Choroid plexus epithelial cell (primary cell): ENCODE measurements around the gene KRTAP5-5.

Source experiments
- DNase-seq: peaks from one replicate; pipeline ENCODE4 v3.0.0-alpha.2; 2010; ENCODE audit warnings: low read depth
- H3K4me3 ChIP-seq: 2 replicates; pipeline ENCODE4 v1.5.1; 2011; ENCODE audit warnings: low read depth, mild to moderate bottlenecking, control low read depth, low read length, moderate library complexity
- CTCF ChIP-seq: conservative IDR thresholded peaks from 2 replicates; pipeline ENCODE4 v1.5.1; 2011; ENCODE audit warnings: low read depth, mild to moderate bottlenecking, control low read depth, inconsistent platforms, low read length, moderate library complexity

KRTAP5-5 gene

GRCh38 chr11:1619449-1619848, 10.1 kb upstream of the KRTAP5-5 start:
- H3K4me3 ChIP-seq = no peak overlapping the region
- no peak for DNase-seq
- TF ChIP-seq CTCF = no peak

- TF ChIP-seq CTCF = no peak
- no peak for DNase-seq
Observed at GRCh38 chr11:1622086-1622485, 7.5 kb upstream of the KRTAP5-5 start, which contains the start of gene KRTAP5-4. TSS of gene KRTAP5-4 (minus strand) at chr11:1622138. CDS start at chr11:1622093, 45 bp downstream.

GRCh38 chr11:1623716-1624115, 5.9 kb upstream of the KRTAP5-5 start:
- H3K4me3 ChIP-seq = no peak overlapping the region
- no peak for TF ChIP-seq CTCF
- DNase-seq = no peak

More at GRCh38 chr11:1622086-1622485, 7.5 kb upstream of the KRTAP5-5 start, which contains the start of gene KRTAP5-4:
- no peak within 1 kb of the TSS for H3K4me3 ChIP-seq

GRCh38 chr11:1624621-1625020, 5.0 kb upstream of the KRTAP5-5 start:
- H3K4me3 ChIP-seq = no peak overlapping the region
- DNase-seq = no peak
- no peak for TF ChIP-seq CTCF

- H3K4me3 ChIP-seq = no peak overlapping the region
- DNase-seq = no peak
- no peak for TF ChIP-seq CTCF
Observed at GRCh38 chr11:1625541-1625940, 4.0 kb upstream of the KRTAP5-5 start.

DNA sequence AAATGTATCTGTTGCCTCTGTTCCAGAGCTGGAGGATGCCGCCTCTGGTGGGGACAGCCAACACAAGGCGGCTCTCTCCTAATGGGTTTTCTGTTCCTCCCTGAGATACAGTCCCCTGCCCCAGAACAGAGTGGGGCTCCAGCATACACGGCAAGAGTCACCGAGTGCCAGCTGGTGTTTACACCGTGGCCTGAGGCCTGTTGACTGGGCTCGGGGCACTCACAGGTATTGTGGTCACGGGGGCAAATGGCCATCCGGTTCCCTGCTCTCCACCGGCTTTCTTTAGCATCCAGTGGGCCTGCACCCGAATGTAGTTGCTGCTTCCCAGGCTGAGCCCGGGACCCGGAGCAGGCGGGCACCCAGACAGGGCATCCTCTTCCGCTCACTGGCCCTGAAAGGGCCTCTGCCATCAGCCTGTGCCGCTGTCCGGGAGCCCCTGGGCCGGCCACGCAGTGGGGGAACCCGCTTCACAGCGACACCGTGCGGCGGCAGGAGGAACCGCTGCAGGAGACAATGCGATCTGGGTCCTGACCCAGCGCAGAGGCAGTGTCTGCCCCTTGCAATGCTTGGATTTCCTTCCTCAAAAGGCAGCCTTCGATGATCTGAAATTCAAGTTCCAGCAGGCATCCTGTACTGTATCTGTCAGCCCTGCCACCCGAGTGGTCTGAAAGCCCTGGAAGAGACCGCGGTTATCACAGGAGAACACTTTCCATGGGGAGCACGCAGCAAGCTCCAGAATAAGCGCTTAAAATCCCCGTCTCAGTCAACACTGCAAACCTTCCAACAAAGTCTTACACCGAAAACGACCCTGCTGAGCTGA, 859 bp upstream of the KRTAP5-5 start:
- H3K4me3 ChIP-seq = no peak overlapping the region
- peak; percentile 90 for TF ChIP-seq CTCF
- peak; percentile 39 for DNase-seq

DNA sequence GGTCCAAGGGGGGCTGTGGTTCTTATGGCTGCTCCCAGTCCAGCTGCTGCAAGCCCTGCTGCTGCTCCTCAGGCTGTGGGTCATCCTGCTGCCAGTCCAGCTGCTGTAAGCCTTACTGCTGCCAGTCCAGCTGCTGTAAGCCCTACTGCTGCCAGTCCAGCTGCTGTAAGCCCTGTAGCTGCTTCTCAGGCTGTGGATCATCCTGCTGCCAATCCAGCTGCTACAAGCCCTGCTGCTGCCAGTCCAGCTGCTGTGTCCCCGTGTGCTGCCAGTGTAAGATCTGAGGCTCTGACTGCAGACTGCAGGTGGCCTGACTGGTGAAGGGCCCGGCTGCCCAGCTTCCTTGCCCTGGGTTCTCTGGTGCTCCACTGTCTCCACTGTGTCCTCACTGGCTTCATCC, 696 bp downstream of the KRTAP5-5 start:
- H3K4me3 ChIP-seq = no peak overlapping the region
- no peak for DNase-seq
- no peak for TF ChIP-seq CTCF
